Measurements from ENCODE around the gene HADH.
A peak's percentile ranks its signal among the peaks of the same experiment; 100 is the strongest.

Gene HADH

DNA sequence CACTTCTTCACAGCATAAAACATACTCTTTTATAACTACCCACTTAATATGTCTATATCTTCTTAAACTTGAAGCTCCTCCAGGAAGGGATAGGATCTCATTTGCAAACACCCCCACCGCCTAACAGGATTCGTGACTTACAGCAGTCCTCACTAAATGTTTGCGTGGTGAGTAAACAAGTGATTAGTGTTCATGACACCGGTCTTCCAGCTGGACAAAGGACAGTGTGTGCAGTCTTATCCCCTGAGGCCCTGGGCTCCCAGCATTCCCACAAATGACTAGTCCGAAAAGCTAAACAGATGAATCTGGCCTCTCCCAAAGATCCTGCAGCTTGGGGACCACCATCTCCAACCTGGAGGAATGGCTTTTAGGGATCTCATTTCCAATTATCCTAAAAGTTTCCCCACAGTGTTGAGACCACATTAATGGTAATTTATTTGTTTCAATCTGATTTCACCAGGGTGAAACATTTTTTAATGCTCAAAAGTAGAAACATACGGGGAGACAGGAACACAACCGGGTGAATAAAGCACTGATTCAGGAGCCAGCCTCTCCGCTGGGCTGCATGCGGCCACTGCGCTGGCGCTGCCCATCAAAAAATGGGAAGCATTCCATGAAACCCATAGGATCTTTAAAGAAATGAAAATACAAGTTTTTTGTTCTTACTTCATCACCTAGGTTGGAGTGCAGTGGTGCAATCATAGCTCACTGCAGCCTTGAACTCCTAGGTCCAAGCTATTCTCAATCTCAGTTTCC, 69.2 kb downstream of the HADH start:
- DNase-seq (ENCODE audit: low read depth): no peak

DNA sequence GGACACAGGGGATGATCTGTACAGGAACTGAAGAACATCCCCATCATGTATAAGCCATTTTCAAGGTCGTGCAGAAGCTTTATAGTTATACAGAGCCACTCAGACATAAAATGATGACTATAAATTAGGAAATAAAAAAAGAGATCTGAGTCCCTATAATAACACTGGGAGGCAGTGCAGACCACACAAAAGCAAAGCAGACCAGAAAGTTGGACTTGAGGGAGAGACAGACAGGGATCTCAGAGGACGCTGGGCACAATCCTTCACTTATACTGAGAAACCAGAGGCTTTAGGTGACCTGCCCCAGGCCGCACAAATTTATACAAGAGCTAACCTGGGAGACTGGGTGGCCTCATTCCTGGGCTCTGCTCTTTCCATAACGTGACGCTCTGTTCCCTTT, 70.5 kb downstream of the HADH start:
- no peak for DNase-seq (ENCODE audit: low read depth)

DNA sequence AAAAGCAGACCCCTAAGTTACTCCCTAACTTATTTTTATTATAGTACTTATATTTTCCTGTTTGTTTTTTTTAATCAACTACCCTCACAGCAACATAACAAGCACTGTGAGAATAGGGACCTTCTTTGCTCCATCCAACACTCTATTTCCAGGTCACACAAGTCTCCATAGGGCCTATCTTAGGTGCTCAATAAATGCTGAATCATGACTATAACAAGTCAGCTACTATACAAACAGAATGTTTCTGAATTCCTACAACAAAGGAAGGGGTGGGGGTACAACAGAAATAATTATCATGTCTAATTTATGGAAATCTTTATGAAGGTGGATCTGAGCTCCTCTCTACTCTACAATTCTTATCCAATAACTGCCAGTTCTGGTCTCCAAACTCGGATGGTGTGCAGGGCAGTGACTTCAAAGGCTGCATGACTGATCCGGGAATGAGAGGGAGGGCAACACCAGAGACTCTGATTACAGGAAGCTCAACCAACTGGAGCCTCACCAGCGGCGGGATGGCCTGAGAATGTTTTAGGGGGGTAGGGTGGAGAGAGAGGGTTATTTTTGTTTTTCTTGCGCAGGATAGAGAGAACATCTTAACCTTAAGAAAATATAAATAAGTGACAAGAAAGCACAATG, 71.1 kb downstream of the HADH start:
- DNase-seq (ENCODE audit: low read depth): no peak

DNA sequence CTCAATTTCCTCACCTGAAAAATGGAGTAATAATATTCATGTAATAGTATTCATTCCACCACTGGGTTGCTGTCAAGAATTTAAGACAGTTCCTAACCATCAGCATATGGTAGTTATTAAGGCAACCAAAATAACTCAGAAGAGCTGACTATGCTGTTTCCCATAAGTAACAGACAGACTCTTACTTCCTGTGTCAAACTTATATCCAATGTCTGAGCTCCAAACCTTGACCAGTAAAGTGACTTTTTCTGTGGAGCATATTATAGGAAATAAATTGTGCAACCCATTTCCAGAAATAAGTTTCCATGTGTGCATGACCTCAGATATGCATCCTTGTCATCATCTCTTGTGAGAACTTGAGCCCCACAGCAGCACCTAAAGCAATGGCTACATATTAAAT, 78.8 kb downstream of the HADH start:
- DNase-seq (ENCODE audit: low read depth): no peak

DNA sequence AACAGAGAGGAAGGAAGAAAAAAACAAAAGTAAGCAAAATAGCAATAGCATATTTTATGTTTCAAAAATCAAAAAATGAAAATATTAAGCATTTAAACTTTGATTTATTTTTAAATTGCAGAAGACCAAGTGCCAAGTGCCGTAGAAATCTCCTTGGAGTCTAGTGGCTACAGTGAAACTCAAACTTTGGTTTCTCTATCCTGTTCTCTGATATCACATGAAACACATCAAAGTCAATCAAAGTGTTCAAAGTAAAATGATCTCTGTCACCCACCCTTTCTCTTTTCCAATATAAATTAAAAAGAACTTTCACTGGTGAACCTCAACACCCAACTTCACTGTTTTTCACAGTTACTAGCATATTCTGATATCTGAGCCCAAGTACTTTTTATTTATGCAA, 81.1 kb downstream of the HADH start:
- DNase-seq (ENCODE audit: low read depth): no peak

DNA sequence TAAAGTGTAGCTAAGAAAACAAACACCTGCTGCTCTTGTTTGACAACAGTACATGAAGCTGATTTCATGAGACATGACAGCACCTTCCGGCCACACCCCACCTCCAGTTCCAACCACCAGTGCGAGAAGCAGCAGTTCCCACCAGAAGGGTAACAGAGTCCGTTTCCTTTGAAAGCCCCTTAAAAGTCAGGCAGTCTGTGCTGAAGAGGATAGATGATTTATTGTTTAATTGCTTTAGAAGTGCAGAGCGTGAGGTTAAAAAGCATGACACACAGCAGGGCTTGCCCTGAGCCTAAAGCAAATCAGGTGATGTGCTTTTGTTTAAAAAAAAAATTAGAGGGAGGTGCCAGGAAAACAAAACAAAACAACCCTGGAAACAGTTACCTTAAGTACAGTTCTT, 82.6 kb downstream of the HADH start:
- peak; percentile 42 for DNase-seq (ENCODE audit: low read depth)

DNA sequence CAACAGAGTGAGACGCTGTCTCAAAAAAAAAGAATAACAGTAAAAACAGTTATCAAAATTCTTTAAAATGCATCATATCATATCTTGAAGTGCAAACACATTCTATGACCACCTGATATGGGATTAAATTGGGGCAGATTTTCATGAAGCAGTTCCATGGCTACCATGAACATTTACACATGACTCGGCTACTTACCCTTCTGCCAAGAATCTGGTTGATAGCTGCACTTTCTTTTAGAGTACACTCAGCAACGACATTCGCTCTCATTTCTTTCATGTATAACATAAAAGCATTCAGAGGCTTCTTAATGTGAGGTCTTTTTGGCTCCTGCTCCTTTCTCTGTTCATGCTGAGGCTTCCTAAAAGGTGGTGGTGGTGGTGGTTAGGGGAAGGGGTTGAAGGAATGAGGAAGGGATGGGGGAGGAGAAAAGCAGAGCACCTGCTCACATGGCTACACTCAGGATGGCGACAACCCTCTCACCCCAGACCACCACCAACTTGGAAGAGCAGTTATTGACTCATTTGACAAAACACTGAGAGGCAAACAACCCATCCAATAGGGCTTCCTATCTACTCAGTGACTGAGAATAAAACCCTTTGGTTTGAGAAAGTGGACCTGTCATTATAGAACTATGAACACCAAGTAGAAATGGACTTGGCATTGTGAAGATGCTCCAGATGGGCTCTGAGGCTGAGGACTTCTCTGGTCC, 88.5 kb downstream of the HADH start:
- DNase-seq (ENCODE audit: low read depth): no peak

DNA sequence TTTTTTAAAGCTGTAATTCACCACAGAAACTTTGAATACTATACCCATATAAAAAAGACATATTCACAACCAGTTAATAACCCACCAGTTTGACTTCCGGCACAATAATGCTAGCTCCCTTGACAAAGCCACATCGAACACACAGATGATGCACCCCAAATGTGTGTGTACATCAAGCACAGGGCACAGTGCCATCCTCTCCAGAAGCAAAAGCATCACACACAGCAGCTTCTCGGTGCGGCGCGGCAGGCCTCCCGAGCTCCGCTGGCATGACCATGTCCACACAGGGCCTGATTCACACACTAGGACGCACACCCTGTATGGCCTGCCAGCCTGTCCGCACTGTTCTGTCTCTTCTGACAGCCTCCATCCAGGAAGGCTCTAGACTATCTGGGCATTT, 91.1 kb downstream of the HADH start:
- peak; percentile 20 for DNase-seq (ENCODE audit: low read depth)

DNA sequence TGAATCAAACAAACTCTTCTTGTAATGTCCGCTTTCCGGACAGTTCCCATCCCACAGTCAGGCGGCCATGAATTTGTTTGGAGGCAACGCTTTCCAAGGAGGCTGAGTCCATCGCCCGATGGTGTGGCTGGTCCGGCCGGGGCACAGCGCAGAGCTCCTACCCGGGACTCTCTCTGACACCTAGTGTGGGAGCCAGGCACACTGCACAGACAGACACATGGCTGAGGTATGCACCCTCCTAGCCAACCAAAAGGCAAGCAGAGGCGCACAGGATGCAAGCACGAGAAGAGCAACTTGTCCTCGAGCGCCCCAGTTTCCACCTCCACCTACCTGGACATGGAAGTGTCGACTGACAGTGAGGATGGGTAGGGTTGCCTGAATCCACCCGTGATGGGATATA, 91.6 kb downstream of the HADH start:
- no peak for DNase-seq (ENCODE audit: low read depth)

All from stimulated activated CD8-positive, alpha-beta memory T cell treated with anti-CD3 and anti-CD28 coated beads, Interleukin-12 subunit alpha, Interleukin-12 subunit beta, amount 100 ng/mL, for 1 hour (primary cell).